NCI-H510A treated with DMSO at 0.1 percent for 48 hours (cell line): ENCODE measurements around the gene AFF3.

Experiments
- DNase-seq: peaks from one replicate; lab custom pipeline; 2025; lab: John Stamatoyannopoulos, UW

Gene AFF3

GRCh38 chr2:100011272-100011731 is 131.1 kb downstream of the AFF3 start:
- no peak for DNase-seq

- no peak for DNase-seq
These were observed 131.8 kb downstream of the AFF3 start for GRCh38 chr2:100010606-100011005.

- no peak for DNase-seq
These were observed 132.6 kb downstream of the AFF3 start for GRCh38 chr2:100009743-100010142.

GRCh38 chr2:100008956-100009355 is 133.4 kb downstream of the AFF3 start:
- no peak for DNase-seq

GRCh38 chr2:100006516-100006915 is 135.9 kb downstream of the AFF3 start:
- DNase-seq: no peak

GRCh38 chr2:100004959-100005387 is 137.4 kb downstream of the AFF3 start:
- DNase-seq: no peak

GRCh38 chr2:100004348-100004884 is 138.0 kb downstream of the AFF3 start:
- DNase-seq: no peak

- no peak for DNase-seq
These were observed 140.3 kb downstream of the AFF3 start for GRCh38 chr2:100002059-100002458.

- no peak for DNase-seq
These were observed 141.3 kb downstream of the AFF3 start for GRCh38 chr2:100000915-100001707.

- DNase-seq: peak; percentile 22
These were observed 143.6 kb downstream of the AFF3 start for GRCh38 chr2:99998651-99999320.

GRCh38 chr2:99989905-99990304 is 152.5 kb downstream of the AFF3 start:
- no peak for DNase-seq

- no peak for DNase-seq
These were observed 153.8 kb downstream of the AFF3 start for GRCh38 chr2:99988599-99988998.

- no peak for DNase-seq
These were observed 155.2 kb downstream of the AFF3 start for GRCh38 chr2:99987160-99987559.

GRCh38 chr2:99984799-99985515 is 157.4 kb downstream of the AFF3 start:
- DNase-seq: no peak

GRCh38 chr2:99982744-99983143 is 159.6 kb downstream of the AFF3 start:
- DNase-seq: no peak

GRCh38 chr2:99981840-99982239 is 160.6 kb downstream of the AFF3 start:
- no peak for DNase-seq

GRCh38 chr2:99980176-99980575 is 162.2 kb downstream of the AFF3 start:
- DNase-seq: no peak

GRCh38 chr2:99977966-99978365 is 164.4 kb downstream of the AFF3 start:
- no peak for DNase-seq

GRCh38 chr2:99975386-99975785 is 167.0 kb downstream of the AFF3 start:
- no peak for DNase-seq

- DNase-seq: no peak
These were observed 167.6 kb downstream of the AFF3 start for GRCh38 chr2:99974682-99975375.

- no peak for DNase-seq
These were observed 168.1 kb downstream of the AFF3 start for GRCh38 chr2:99974275-99974674.
